ENCODE results near the gene TBC1D9B.

Gene TBC1D9B

DNA sequence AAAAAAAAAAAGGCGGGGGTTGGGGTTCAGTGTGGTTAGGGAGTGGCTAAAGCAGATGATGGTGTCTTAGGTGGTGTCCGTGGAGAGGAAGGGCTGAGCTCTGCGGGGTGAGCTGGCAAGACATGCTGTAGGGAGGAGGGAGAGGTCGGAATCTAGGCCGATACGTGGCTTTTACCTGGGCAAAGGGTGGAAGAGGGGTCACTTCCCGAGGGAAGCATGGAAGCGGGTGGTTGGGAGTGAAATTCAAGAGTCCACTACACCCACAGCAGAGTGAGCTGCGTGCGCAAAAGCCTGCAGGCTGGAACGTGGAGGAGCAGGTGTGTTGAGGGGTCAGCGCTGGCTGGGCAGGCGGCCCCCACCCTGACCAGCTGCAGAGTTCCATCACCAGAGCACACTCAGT, 17.8 kb downstream of the TBC1D9B start:
- TF ChIP-seq, protein P1, sequence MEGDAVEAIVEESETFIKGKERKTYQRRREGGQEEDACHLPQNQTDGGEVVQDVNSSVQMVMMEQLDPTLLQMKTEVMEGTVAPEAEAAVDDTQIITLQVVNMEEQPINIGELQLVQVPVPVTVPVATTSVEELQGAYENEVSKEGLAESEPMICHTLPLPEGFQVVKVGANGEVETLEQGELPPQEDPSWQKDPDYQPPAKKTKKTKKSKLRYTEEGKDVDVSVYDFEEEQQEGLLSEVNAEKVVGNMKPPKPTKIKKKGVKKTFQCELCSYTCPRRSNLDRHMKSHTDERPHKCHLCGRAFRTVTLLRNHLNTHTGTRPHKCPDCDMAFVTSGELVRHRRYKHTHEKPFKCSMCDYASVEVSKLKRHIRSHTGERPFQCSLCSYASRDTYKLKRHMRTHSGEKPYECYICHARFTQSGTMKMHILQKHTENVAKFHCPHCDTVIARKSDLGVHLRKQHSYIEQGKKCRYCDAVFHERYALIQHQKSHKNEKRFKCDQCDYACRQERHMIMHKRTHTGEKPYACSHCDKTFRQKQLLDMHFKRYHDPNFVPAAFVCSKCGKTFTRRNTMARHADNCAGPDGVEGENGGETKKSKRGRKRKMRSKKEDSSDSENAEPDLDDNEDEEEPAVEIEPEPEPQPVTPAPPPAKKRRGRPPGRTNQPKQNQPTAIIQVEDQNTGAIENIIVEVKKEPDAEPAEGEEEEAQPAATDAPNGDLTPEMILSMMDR (IDR thresholded peaks at IDR 0.05; ENCODE audit: low read depth, low read length, missing control alignments): no peak
- no peak overlapping the region for H3K4me3 ChIP-seq (ENCODE audit: low read depth, low read length)
- no peak for DNase-seq (ENCODE audit: low read depth)
- in situ Hi-C loops (cut with HindIII; ENCODE audit: low sequenced_read_pairs): no loop called here

DNA sequence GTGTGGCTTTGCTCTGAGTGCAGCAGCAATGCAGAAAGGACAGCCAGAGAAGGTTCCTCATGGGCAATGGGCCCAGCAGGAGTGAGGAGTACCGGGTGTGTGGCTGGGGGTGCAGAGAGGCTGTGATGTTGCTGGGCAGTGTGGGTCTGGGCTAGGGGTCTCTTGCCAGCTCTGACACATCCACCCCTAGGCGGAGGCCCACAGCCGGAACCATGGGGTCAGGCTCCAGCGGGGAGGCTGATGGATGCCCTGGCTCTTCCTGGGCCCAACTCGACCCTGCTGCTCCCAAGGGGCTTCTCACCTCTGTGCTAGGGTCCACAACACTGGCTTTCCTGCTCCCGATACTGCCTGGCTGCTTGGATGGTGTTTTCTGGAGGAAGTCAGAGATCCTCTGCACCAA, 19.9 kb downstream of the TBC1D9B start:
- in situ Hi-C loops (cut with HindIII; ENCODE audit: low sequenced_read_pairs): no loop called here
- TF ChIP-seq, protein P1 (IDR thresholded peaks at IDR 0.05; ENCODE audit: low read depth, low read length, missing control alignments): no peak
- no peak for DNase-seq (ENCODE audit: low read depth)
- no peak overlapping the region for H3K4me3 ChIP-seq (ENCODE audit: low read depth, low read length)

DNA sequence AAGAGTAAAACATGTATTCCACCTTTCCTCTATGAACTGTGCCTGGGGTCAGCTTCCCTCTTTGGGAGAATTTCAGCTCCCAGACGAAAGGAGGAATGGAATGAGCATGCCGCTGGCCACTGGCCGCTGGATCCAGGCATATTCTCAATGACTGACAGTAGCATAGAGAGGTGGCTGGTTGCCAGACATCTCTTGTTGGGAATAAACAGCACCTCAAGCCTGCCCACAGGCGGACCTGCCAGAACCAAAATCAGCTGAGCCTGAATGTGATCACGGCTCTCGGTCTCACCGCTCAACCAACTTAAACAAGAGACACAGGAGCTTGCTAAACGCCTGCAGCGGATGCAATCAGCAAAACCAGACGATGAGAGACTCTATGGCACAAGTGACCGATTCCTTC, 20.6 kb downstream of the TBC1D9B start:
- in situ Hi-C loops (cut with HindIII; ENCODE audit: low sequenced_read_pairs): no loop called here
- H3K4me3 ChIP-seq (ENCODE audit: low read depth, low read length): no peak overlapping the region
- DNase-seq (ENCODE audit: low read depth): no peak
- TF ChIP-seq, protein P1 (IDR thresholded peaks at IDR 0.05; ENCODE audit: low read depth, low read length, missing control alignments): no peak

DNA sequence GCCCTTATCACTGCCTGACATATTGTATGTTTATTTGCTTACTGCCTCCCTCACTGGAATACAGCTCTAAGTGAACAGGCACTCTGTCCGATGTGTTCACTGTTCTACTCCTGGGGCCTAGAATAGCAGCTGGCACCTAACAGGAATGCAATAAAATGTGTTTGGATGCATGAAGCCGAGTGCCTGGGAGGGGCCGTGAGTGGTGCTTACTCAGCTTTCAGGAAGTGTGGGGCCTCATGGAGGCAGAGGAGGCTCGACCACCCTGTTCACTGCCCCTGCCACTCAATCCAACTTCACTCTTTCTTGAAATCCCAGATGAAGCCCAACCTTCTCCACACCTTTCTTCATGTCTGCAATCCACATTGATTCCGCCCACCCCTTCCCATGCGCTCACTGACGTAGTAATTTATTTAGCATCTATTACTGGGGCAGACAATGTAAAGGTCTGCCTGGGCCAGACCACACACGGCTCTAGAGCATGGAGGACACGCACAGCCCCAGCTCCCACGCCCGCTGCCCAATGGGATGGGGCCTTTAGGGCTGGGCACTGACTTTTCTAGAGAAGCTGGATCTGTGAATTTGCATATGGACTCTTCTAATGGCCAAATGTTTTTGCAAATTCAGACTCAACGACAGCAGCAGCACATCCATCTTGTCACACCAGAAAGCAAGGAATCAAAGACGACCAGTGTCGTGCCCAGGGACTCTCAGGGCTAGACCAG, 21.3 kb downstream of the TBC1D9B start:
- H3K4me3 ChIP-seq (ENCODE audit: low read depth, low read length): no peak overlapping the region
- no peak for DNase-seq (ENCODE audit: low read depth)
- TF ChIP-seq, protein P1 (IDR thresholded peaks at IDR 0.05; ENCODE audit: low read depth, low read length, missing control alignments): no peak
- in situ Hi-C loops (cut with HindIII; ENCODE audit: low sequenced_read_pairs): no loop called here

DNA sequence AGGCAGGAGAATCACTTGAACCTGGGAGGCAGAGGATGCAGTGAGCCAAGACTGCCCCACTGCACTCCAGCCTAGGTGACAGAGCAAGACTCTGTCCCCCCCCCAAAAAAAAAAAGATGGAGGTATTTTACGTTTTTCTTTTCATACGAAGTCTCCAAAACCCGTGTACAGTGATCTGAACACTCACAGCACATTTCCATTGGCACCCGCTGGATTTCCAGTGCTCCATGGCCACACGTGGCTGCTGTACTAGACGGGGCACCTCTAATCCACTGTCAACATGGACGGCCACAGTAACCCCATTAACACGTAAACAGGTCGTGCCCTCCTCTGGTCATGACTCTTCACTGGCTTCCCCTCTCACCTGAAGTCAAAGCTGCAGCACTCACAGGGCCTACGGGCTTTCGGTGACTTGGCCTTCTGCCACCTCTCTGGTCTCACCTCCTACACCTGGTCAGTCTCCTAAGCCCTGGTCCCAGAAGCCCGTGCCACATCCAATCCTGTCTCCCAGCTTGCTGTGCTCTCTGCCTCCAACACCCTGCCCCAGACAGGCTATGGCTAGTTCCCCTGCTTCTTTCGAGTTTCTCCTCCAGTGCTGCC, 22.1 kb downstream of the TBC1D9B start:
- in situ Hi-C loops (cut with HindIII; ENCODE audit: low sequenced_read_pairs): no loop called here
- H3K4me3 ChIP-seq (ENCODE audit: low read depth, low read length): no peak overlapping the region
- no peak for DNase-seq (ENCODE audit: low read depth)
- TF ChIP-seq, protein P1 (IDR thresholded peaks at IDR 0.05; ENCODE audit: low read depth, low read length, missing control alignments): no peak

DNA sequence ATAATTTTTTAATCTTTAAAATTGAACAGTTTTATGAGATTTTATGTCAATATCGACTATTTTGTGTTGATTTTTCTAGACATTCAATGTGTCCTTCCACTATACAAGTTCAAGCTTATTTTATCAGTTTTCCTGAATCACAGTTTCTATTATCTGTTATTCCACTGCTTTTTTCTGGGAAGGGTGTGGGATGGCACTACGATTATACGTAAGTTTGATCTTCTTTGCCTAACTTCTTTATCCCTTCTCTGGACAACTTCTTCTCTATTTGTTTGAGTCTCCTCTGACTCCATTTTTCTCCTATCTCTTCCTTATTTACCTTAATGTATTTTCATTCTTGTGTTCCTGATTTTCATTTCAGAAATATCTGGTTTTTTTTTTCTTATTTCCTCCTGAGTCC, 24.5 kb downstream of the TBC1D9B start:
- no peak overlapping the region for H3K4me3 ChIP-seq (ENCODE audit: low read depth, low read length)
- TF ChIP-seq, protein P1 (IDR thresholded peaks at IDR 0.05; ENCODE audit: low read depth, low read length, missing control alignments): no peak
- no peak for DNase-seq (ENCODE audit: low read depth)
- in situ Hi-C loops (cut with HindIII; ENCODE audit: low sequenced_read_pairs): no loop called here

Data from astrocyte of the cerebellum (primary cell).